Measurements from ENCODE around the gene SMYD4. TPM values are rescaled to one million over a fixed set of nuclear protein-coding genes. Genes with fewer than 3 reads are reported as not detected.

Gene SMYD4
- total and polyA plus RNA-seq, 9 of the 15 experiments (the other 6 are each of a cell fraction or from before 2014, with no cell fraction given): 1.3 to 10.2 (median 6.7) TPM

DNA sequence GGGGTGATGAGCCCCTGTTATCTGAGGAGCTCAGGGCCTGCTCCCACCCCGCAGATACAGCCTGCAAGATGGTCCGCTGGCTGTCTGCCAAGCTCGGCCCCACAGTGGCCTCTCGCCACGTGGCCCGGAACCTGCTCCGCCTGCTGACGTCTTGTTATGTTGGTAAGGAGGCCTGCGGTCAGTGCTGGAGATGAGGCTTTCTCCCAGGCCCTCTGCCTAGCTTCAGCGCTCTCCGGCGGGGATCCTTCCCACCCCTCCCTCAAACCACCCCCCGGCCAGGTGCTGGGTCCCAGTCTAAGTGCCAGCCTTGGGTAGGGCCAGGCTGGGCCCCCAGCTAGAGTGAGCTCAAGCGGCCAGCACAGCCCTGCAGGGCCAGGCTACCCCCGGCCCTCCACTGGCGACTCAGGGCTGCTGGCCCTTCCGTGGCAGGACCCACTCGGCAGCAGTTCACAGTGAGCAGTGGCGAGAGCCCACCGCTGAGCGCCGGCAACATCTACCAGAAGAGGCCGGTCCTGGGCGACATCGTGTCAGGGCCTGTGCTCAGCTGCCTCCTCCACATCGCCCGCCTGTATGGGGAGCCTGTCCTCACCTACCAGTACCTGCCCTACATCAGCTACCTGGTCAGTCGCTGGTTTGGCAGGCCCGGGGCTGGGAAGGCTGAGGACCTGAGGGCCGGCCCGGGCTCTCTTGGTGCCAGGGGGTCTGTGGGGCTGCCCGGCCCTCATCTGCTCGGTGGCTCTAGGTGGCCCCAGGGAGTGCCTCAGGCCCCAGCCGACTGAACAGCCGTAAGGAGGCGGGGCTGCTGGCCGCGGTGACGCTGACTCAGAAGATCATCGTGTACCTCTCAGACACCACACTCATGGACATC, 99.1 kb downstream of the SMYD4 start (continued):
- TF ChIP-seq ZNF134 (CRISPR knock-in tag; conservative IDR thresholded peaks at IDR 0.05): no peak
- no peak for TF ChIP-seq MEIS2 (IDR thresholded peaks at IDR 0.05; ENCODE audit: partially characterized antibody)
- no peak for TF ChIP-seq ERF (CRISPR knock-in tag; IDR thresholded peaks at IDR 0.05)
- TF ChIP-seq ZBTB1 (CRISPR knock-in tag; IDR thresholded peaks at IDR 0.05; ENCODE audit: borderline replicate concordance, low read depth): no peak
- no peak for TF ChIP-seq ZNF174 (CRISPR knock-in tag; IDR thresholded peaks at IDR 0.05)
- TF ChIP-seq, protein P1, sequence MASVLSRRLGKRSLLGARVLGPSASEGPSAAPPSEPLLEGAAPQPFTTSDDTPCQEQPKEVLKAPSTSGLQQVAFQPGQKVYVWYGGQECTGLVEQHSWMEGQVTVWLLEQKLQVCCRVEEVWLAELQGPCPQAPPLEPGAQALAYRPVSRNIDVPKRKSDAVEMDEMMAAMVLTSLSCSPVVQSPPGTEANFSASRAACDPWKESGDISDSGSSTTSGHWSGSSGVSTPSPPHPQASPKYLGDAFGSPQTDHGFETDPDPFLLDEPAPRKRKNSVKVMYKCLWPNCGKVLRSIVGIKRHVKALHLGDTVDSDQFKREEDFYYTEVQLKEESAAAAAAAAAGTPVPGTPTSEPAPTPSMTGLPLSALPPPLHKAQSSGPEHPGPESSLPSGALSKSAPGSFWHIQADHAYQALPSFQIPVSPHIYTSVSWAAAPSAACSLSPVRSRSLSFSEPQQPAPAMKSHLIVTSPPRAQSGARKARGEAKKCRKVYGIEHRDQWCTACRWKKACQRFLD (CRISPR knock-in tag; IDR thresholded peaks at IDR 0.05): peak; percentile 87
- peak; percentile 82 for TF ChIP-seq CBFA2T2 (conservative IDR thresholded peaks at IDR 0.05)
- TF ChIP-seq, protein P2, sequence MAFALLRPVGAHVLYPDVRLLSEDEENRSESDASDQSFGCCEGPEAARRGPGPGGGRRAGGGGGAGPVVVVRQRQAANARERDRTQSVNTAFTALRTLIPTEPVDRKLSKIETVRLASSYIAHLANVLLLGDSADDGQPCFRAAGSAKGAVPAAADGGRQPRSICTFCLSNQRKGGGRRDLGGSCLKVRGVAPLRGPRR (CRISPR knock-in tag; IDR thresholded peaks at IDR 0.05): peak; percentile 18; the same call in 1 of the 2 replicates
- TF ChIP-seq ZNF197 (CRISPR knock-in tag; IDR thresholded peaks at IDR 0.05; ENCODE audit: low read depth): 0 out of 2 replicates have a peak, but pooled peaks have one; percentile 30
- TF ChIP-seq ZNF311 (CRISPR knock-in tag; IDR thresholded peaks at IDR 0.05): 0 out of 2 replicates have a peak, but pooled peaks have one; percentile 28
- TF ChIP-seq, protein P3, sequence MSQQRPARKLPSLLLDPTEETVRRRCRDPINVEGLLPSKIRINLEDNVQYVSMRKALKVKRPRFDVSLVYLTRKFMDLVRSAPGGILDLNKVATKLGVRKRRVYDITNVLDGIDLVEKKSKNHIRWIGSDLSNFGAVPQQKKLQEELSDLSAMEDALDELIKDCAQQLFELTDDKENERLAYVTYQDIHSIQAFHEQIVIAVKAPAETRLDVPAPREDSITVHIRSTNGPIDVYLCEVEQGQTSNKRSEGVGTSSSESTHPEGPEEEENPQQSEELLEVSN (IDR thresholded peaks at IDR 0.05; ENCODE audit: borderline replicate concordance in 1 of 2, extremely low read depth in 1 of 2, insufficient read depth in 1 of 2, insufficient read length in 1 of 2, low read depth in 1 of 2, low read length in 1 of 2, poor library complexity in 1 of 2, severe bottlenecking in 1 of 2): peak; percentile 85 to 89
- TF ChIP-seq CTBP1 (IDR thresholded peaks at IDR 0.05; ENCODE audit: borderline replicate concordance): peak; percentile 36; the same call in 1 of the 2 replicates
- TF ChIP-seq RNF2 (IDR thresholded peaks at IDR 0.05): peak; percentile 51; the same call in 1 of the 2 replicates
- TF ChIP-seq CCNT2 (IDR thresholded peaks at IDR 0.05; ENCODE audit: borderline replicate concordance, extremely low read depth, insufficient read length, low read depth, low read length): peak; percentile 81
- peak; percentile 76 for TF ChIP-seq CREM (IDR thresholded peaks at IDR 0.05; ENCODE audit: low read depth)
- peak; percentile 73 for TF ChIP-seq ZNF175 (CRISPR knock-in tag; IDR thresholded peaks at IDR 0.05; ENCODE audit: low read depth)
- TF ChIP-seq, protein P4, sequence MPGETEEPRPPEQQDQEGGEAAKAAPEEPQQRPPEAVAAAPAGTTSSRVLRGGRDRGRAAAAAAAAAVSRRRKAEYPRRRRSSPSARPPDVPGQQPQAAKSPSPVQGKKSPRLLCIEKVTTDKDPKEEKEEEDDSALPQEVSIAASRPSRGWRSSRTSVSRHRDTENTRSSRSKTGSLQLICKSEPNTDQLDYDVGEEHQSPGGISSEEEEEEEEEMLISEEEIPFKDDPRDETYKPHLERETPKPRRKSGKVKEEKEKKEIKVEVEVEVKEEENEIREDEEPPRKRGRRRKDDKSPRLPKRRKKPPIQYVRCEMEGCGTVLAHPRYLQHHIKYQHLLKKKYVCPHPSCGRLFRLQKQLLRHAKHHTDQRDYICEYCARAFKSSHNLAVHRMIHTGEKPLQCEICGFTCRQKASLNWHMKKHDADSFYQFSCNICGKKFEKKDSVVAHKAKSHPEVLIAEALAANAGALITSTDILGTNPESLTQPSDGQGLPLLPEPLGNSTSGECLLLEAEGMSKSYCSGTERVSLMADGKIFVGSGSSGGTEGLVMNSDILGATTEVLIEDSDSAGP (CRISPR knock-in tag; IDR thresholded peaks at IDR 0.05): peak; percentile 58; the same call in 1 of the 2 replicates
- TF ChIP-seq CHD2 (IDR thresholded peaks at IDR 0.05; ENCODE audit: low read depth, low read length): no peak
- TF ChIP-seq SP1 (CRISPR knock-in tag; IDR thresholded peaks at IDR 0.05): peak; percentile 55
- TF ChIP-seq KLF16 (IDR thresholded peaks at IDR 0.05): peak; percentile 80; the same call in 1 of the 2 replicates
- TF ChIP-seq, protein P5, sequence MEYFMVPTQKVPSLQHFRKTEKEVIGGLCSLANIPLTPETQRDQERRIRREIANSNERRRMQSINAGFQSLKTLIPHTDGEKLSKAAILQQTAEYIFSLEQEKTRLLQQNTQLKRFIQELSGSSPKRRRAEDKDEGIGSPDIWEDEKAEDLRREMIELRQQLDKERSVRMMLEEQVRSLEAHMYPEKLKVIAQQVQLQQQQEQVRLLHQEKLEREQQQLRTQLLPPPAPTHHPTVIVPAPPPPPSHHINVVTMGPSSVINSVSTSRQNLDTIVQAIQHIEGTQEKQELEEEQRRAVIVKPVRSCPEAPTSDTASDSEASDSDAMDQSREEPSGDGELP (CRISPR knock-in tag; IDR thresholded peaks at IDR 0.05; ENCODE audit: borderline replicate concordance): peak; percentile 79

Measured in K562 (cell line).